ENCODE data around the gene PLPPR1. TPM values are rescaled to one million over a fixed set of nuclear protein-coding genes. Genes with fewer than 3 reads are reported as not detected.

PLPPR1 gene
- total RNA-seq, 1 experiment from 2014 or later, result not detected

GRCh38 chr9:101268426-101268825, 239.9 kb downstream of the PLPPR1 start:
- no peak for DNase-seq (ENCODE audit: low spot score)
- Histone ChIP-seq H3K4me1 (ENCODE audit: insufficient read depth, low read length, poor library complexity, severe bottlenecking) (peaks cover 19% of the 10 kb centered on the region), H3K36me3 (ENCODE audit: insufficient read depth, low read length, poor library complexity, severe bottlenecking) (no peaks in the 10 kb centered on the region), H3K27me3 (replicated peaks; ENCODE audit: insufficient read depth, low read depth, low read length, poor library complexity) (no peaks in the 10 kb centered on the region), H3K9me3 (ENCODE audit: low read depth, low read length, poor library complexity, severe bottlenecking) (no peaks in the 10 kb centered on the region), H3K4me3 (ENCODE audit: low read depth, low read length, poor library complexity, severe bottlenecking) (no peak overlapping the region), H3K27ac (ENCODE audit: low read depth, low read length, poor library complexity, severe bottlenecking) (no peak overlapping the region)
- no peak for TF ChIP-seq EZH2 (IDR thresholded peaks at IDR 0.05; ENCODE audit: borderline replicate concordance, low read depth, low read length, poor library complexity, severe bottlenecking)
- TF ChIP-seq CTCF (conservative IDR thresholded peaks at IDR 0.05; ENCODE audit: low read depth, low read length), result no peak
- CTCF ChIA-PET, result no interaction called here
- BruUV-seq (replicated peaks), result no TSS peak
- POLR2A ChIA-PET (ENCODE audit: low non-redundant PET), result no interaction called here
- intact Hi-C loops (cut with micrococcal nuclease; ENCODE audit: unreplicated experiment), result no loop called here

- H3K27me3 ChIP-seq (replicated peaks; ENCODE audit: insufficient read depth, low read depth, low read length, poor library complexity), result no peaks in the 10 kb centered on the region
- BruUV-seq (replicated peaks), result no TSS peak
- H3K36me3 ChIP-seq (ENCODE audit: insufficient read depth, low read length, poor library complexity, severe bottlenecking), result no peaks in the 10 kb centered on the region
- ChIA-PET CTCF (no interaction called here), POLR2A (ENCODE audit: low non-redundant PET) (no interaction called here)
- DNase-seq (ENCODE audit: low spot score), result no peak
- no peak overlapping the region for H3K4me3 ChIP-seq (ENCODE audit: low read depth, low read length, poor library complexity, severe bottlenecking)
- no peaks in the 10 kb centered on the region for H3K9me3 ChIP-seq (ENCODE audit: low read depth, low read length, poor library complexity, severe bottlenecking)
- intact Hi-C loops (cut with micrococcal nuclease; ENCODE audit: unreplicated experiment), result no loop called here
- H3K27ac ChIP-seq (ENCODE audit: low read depth, low read length, poor library complexity, severe bottlenecking), result peak overlapping the region; percentile 9
- TF ChIP-seq CTCF (conservative IDR thresholded peaks at IDR 0.05; ENCODE audit: low read depth, low read length) (no peak), EZH2 (IDR thresholded peaks at IDR 0.05; ENCODE audit: borderline replicate concordance, low read depth, low read length, poor library complexity, severe bottlenecking) (no peak)
- peaks cover 31% of the 10 kb centered on the region for H3K4me1 ChIP-seq (ENCODE audit: insufficient read depth, low read length, poor library complexity, severe bottlenecking)
Measured at GRCh38 chr9:101269591-101270283, 241.2 kb downstream of the PLPPR1 start.

GRCh38 chr9:101270302-101270701, 241.8 kb downstream of the PLPPR1 start:
- intact Hi-C loops (cut with micrococcal nuclease; ENCODE audit: unreplicated experiment), result no loop called here
- no peaks in the 10 kb centered on the region for H3K36me3 ChIP-seq (ENCODE audit: insufficient read depth, low read length, poor library complexity, severe bottlenecking)
- peak overlapping the region; percentile 9 for H3K27ac ChIP-seq (ENCODE audit: low read depth, low read length, poor library complexity, severe bottlenecking)
- TF ChIP-seq CTCF (conservative IDR thresholded peaks at IDR 0.05; ENCODE audit: low read depth, low read length) (no peak), EZH2 (IDR thresholded peaks at IDR 0.05; ENCODE audit: borderline replicate concordance, low read depth, low read length, poor library complexity, severe bottlenecking) (no peak)
- no peaks in the 10 kb centered on the region for H3K27me3 ChIP-seq (replicated peaks; ENCODE audit: insufficient read depth, low read depth, low read length, poor library complexity)
- H3K4me1 ChIP-seq (ENCODE audit: insufficient read depth, low read length, poor library complexity, severe bottlenecking), result peaks cover 35% of the 10 kb centered on the region
- POLR2A ChIA-PET (ENCODE audit: low non-redundant PET), result no interaction called here
- no peaks in the 10 kb centered on the region for H3K9me3 ChIP-seq (ENCODE audit: low read depth, low read length, poor library complexity, severe bottlenecking)
- BruUV-seq (replicated peaks), result no TSS peak
- DNase-seq (ENCODE audit: low spot score), result peak; percentile 71
- H3K4me3 ChIP-seq (ENCODE audit: low read depth, low read length, poor library complexity, severe bottlenecking), result no peak overlapping the region
- CTCF ChIA-PET, result no interaction called here
